Trophoblast cell (in vitro differentiated cells and primary cell): ENCODE data around the gene RBBP7. TPM values are rescaled to one million over a fixed set of nuclear protein-coding genes. Genes with fewer than 3 reads are reported as not detected.
A peak's percentile ranks its signal among the peaks of the same experiment; 100 is the strongest.

Experiments
- DNase-seq, 2 donors: peaks; one replicate each; pipeline ENCODE4 v3.0.0-alpha.2; 2016
- H2AFZ ChIP-seq: 2 replicates; pipeline ENCODE4 v1.6.1; 2013; ENCODE audit warnings: low read length, moderate library complexity, mild to moderate bottlenecking; ENCODE audit not compliant: insufficient read depth, poor library complexity
- H2AK5ac ChIP-seq: 2 replicates; pipeline ENCODE4 v1.6.1; 2013; ENCODE audit warnings: mild to moderate bottlenecking, low read length
- H2BK120ac ChIP-seq: 2 replicates; pipeline ENCODE4 v1.6.1; 2013; ENCODE audit warnings: low read length, mild to moderate bottlenecking, moderate library complexity; ENCODE audit not compliant: insufficient read depth, poor library complexity
- H2BK12ac ChIP-seq: 2 replicates; pipeline ENCODE4 v1.6.1; 2013; ENCODE audit warnings: mild to moderate bottlenecking, low read length, moderate library complexity
- H2BK5ac ChIP-seq: 2 replicates; pipeline ENCODE4 v1.6.1; 2013; ENCODE audit warnings: low read length, low read depth, moderate library complexity, mild to moderate bottlenecking; ENCODE audit not compliant: poor library complexity
- H3K14ac ChIP-seq: 2 replicates; pipeline ENCODE4 v1.6.1; 2013; ENCODE audit warnings: mild to moderate bottlenecking, low read length
- H3K18ac ChIP-seq: 2 replicates; pipeline ENCODE4 v1.6.1; 2013; ENCODE audit warnings: mild to moderate bottlenecking, low read length
- H3K23ac ChIP-seq: 2 replicates; pipeline ENCODE4 v1.6.1; 2013; ENCODE audit warnings: low read length
- H3K27ac ChIP-seq: 2 replicates; pipeline ENCODE4 v1.5.1; 2013; ENCODE audit warnings: low read depth, mild to moderate bottlenecking, inconsistent platforms, low read length, moderate library complexity
- H3K27me3 ChIP-seq: 2 replicates; pipeline ENCODE4 v1.6.1; 2013; ENCODE audit warnings: inconsistent platforms, mild to moderate bottlenecking, low read length, moderate library complexity; ENCODE audit not compliant: insufficient read depth
- H3K36me3 ChIP-seq, 2 experiments: 1 replicate in 1 of 2; 2 replicates in 1 of 2; pipeline ENCODE4 v1.6.1; 2013; ENCODE audit warnings: low read length in 2 of 2, mild to moderate bottlenecking in 2 of 2, moderate library complexity in 1 of 2; ENCODE audit not compliant: insufficient read depth in 2 of 2, control insufficient read depth in 1 of 2
- H3K4ac ChIP-seq: 2 replicates; pipeline ENCODE4 v1.6.1; 2013; ENCODE audit warnings: low read depth, mild to moderate bottlenecking, low read length, moderate library complexity
- H3K4me1 ChIP-seq, 2 experiments: 1 replicate in 1 of 2; 2 replicates in 1 of 2; pipeline ENCODE4 v1.6.1; 2013; ENCODE audit warnings: low read length in 2 of 2, mild to moderate bottlenecking in 2 of 2, moderate library complexity in 1 of 2; ENCODE audit not compliant: insufficient read depth in 2 of 2, control insufficient read depth in 1 of 2
- H3K4me2 ChIP-seq: 2 replicates; pipeline ENCODE4 v1.6.1; 2013; ENCODE audit warnings: inconsistent platforms, mild to moderate bottlenecking, low read length, moderate library complexity
- H3K4me3 ChIP-seq: 2 replicates; pipeline ENCODE4 v1.5.1; 2013; ENCODE audit warnings: mild to moderate bottlenecking, low read depth, low read length, inconsistent platforms
- H3K79me1 ChIP-seq: one replicate; pipeline ENCODE4 v1.6.1; 2013; ENCODE audit warnings: low read length
- H3K79me2 ChIP-seq: 2 replicates; pipeline ENCODE4 v1.6.1; 2013; ENCODE audit warnings: low read length, mild to moderate bottlenecking; ENCODE audit not compliant: control insufficient read depth, insufficient read depth, poor library complexity
- H3K9ac ChIP-seq: 2 replicates; pipeline ENCODE4 v1.6.1; 2013; ENCODE audit warnings: mild to moderate bottlenecking, low read length
- H3K9me3 ChIP-seq: 2 replicates; pipeline ENCODE4 v1.6.1; 2013; ENCODE audit warnings: low read depth, mild to moderate bottlenecking, control low read depth, inconsistent platforms, low read length; ENCODE audit not compliant: insufficient read depth
- H4K12ac ChIP-seq: 2 replicates; pipeline ENCODE4 v1.6.1; 2013; ENCODE audit warnings: low read depth, mild to moderate bottlenecking, low read length, moderate library complexity
- H4K8ac ChIP-seq: 2 replicates; pipeline ENCODE4 v1.6.1; 2013; ENCODE audit warnings: low read depth, mild to moderate bottlenecking, low read length, moderate library complexity
- H4K91ac ChIP-seq: one replicate; pipeline ENCODE4 v1.6.1; 2013; ENCODE audit warnings: low read depth, mild to moderate bottlenecking, low read length, moderate library complexity
- whole genome bisulfite sequencing: extraction: QIAGEN DNeasy Blood & Tissue Kit; methylation state at CpG from one replicate; pipeline ENCODE4 v1.1.7; 2013; ENCODE audit warnings: missing lambda C conversion rate; ENCODE audit not compliant: insufficient read length, insufficient coverage; ENCODE audit errors: extremely low coverage; 5-methylcytosine and 5-hydroxymethylcytosine counted together
- polyA plus RNA-seq: library from polyadenylated mRNA; stranded (reverse); fragments of 200-250 nt; gene quantifications from 2 replicates; pipeline ENCODE4 v1.2.3, GENCODE V29; 2013

RBBP7 gene
- 199 and 211 TPM in 2 replicates for polyA plus RNA-seq

DNA sequence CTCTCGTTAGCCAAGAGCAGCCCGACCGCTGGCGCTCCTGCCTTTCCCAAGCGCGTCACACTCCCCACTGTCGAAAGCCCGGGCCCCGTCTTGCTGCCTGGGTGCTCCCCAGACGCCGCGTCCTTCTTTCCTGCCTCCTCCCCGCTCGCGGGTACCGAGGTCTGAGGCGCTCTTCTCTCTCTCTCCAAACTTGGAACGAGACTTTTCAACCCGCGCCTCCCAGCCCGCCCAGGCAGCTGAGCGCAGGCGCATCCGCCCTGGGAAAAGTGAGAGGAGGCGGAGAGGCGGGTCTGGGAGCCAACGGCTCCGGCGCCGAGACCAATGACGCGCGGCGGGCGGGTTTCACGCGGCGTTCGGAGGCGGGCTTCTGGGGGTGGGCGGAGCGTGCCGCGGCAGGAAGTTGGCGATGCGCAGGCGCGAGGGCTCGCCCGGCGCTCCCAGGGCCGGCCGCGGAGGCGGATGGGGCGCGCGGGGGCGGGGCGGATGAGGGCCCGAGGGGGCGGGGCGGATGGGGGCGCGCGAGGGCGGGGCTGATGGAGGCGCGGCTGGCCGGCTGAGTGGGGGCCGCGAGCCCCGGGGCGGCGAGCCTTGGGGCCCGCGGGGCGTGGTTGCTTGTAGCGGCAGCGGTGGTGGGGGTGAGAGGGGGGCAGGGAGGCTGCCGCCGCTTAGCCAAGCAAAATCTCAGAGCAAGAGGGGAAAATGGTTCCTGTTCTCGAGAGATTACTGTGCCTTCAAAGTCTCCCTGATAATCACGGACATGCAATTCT lies at the start of gene RBBP7:
Gene RBBP7, minus strand, starts transcription at position 268 of the 767 bp plus-strand sequence. CDS start 309 bp downstream, outside the sequence.
- Histone ChIP-seq H3K18ac (peak within 1 kb of the TSS; percentile 99), H3K23ac (no peak within 1 kb of the TSS), H3K79me2 (peaks cover 12% of the 10 kb centered on the region), H4K12ac (peak within 1 kb of the TSS; percentile 98), H3K4ac (peak within 1 kb of the TSS; percentile 99), H3K4me3 (peak within 1 kb of the TSS; percentile 94), H3K79me1 (peaks cover 8% of the 10 kb centered on the region), H3K27me3 (no peaks in the 10 kb centered on the region), H2AFZ (peak within 1 kb of the TSS; percentile 78), H2AK5ac (peak within 1 kb of the TSS; percentile 79), H2BK120ac (peak within 1 kb of the TSS; percentile 97), H3K4me2 (peak within 1 kb of the TSS; percentile 95), H4K91ac (peak within 1 kb of the TSS; percentile 90), H3K9ac (peak within 1 kb of the TSS; percentile 92), H3K14ac (peak within 1 kb of the TSS; percentile 98), H3K9me3 (no peaks in the 10 kb centered on the region), H3K27ac (peak within 1 kb of the TSS; percentile 98), H2BK12ac (peak within 1 kb of the TSS; percentile 40), H4K8ac (peak within 1 kb of the TSS; percentile 99), H2BK5ac (peak within 1 kb of the TSS; percentile 96), H3K36me3 (no peaks in the 10 kb centered on the region), H3K4me1 (peaks cover 0 to 4% of the 10 kb centered on the region in 2 experiments)
- no CpG with 5 or more reads among the region's 84 CpGs for WGBS
- peak; percentile 88 to 94 for DNase-seq

DNA sequence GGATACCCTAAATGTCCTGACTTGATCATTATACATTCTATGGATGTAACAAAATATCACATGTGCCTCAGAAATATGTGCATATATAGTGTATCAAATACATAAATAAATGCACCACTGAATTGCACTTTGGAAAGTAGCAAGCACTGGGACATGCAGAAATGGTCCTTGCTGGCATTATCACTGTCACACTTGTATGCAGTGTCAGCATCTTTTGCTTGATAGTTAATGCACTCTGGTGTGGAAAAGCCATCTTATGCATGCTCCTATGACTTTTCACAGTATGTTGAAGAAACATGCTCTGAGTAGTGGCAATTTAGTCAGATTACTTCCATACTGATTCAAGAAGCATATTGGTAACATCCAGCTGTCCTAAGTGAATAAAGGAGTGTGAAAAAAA lies 48.8 kb upstream of the RBBP7 start:
- DNase-seq = no peak
- no peak overlapping the region for H3K9ac ChIP-seq

DNA sequence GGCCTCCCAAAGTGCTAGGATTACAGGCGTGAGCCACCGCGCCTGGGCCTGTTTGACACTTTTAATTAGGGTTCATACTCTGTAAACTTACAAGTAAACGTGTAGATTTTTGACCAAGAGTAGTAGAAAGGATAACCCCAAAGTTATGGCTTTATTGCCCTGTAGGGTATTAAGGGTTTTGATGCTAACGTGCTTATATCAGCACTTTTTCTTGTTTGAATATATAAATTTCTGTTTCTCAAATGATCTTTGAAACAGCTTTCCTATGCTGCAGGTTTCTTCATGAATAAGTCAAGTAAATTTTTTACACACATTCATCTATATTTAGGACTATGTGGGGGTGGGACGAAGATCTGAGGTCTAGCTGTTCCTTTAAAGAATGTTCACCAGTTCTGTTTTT lies 47.0 kb upstream of the RBBP7 start:
- Histone ChIP-seq H3K36me3 (no peaks in the 10 kb centered on the region), H4K8ac (no peak overlapping the region), H2BK12ac (no peak overlapping the region), H3K23ac (no peak overlapping the region), H3K4me2 (no peak overlapping the region), H3K27me3 (no peaks in the 10 kb centered on the region), H3K4ac (no peak overlapping the region), H3K27ac (no peak overlapping the region), H3K4me3 (no peak overlapping the region), H2BK120ac (no peak overlapping the region), H2AK5ac (no peak overlapping the region), H3K9me3 (no peaks in the 10 kb centered on the region), H3K14ac (no peak overlapping the region), H4K12ac (no peak overlapping the region), H3K4me1 (no peaks in the 10 kb centered on the region), H2BK5ac (no peak overlapping the region), H3K79me2 (no peaks in the 10 kb centered on the region), H2AFZ (no peak overlapping the region), H3K9ac (no peak overlapping the region), H3K79me1 (no peaks in the 10 kb centered on the region), H3K18ac (no peak overlapping the region), H4K91ac (no peak overlapping the region)
- no CpG with 5 or more reads among the region's 6 CpGs for WGBS
- no peak for DNase-seq

More for the DNA sequence above, 48.8 kb upstream of the RBBP7 start:
- no peaks in the 10 kb centered on the region for H3K27me3 ChIP-seq
- H3K79me1 ChIP-seq = no peaks in the 10 kb centered on the region
- H3K9me3 ChIP-seq = no peaks in the 10 kb centered on the region
- no peak overlapping the region for H3K4me2 ChIP-seq
- H3K18ac ChIP-seq = no peak overlapping the region
- H3K14ac ChIP-seq = no peak overlapping the region
- no peak overlapping the region for H3K23ac ChIP-seq
- no peak overlapping the region for H4K12ac ChIP-seq
- H3K36me3 ChIP-seq = no peaks in the 10 kb centered on the region
- H2AFZ ChIP-seq = no peak overlapping the region
- no peaks in the 10 kb centered on the region for H3K79me2 ChIP-seq
- H2BK120ac ChIP-seq = no peak overlapping the region
- no peak overlapping the region for H2BK5ac ChIP-seq
- no peak overlapping the region for H3K4ac ChIP-seq
- no peak overlapping the region for H3K4me3 ChIP-seq
- no peak overlapping the region for H3K27ac ChIP-seq
- no peak overlapping the region for H2AK5ac ChIP-seq
- no peak overlapping the region for H2BK12ac ChIP-seq
- no peaks in the 10 kb centered on the region for H3K4me1 ChIP-seq
- H4K91ac ChIP-seq = no peak overlapping the region
- no peak overlapping the region for H4K8ac ChIP-seq

DNA sequence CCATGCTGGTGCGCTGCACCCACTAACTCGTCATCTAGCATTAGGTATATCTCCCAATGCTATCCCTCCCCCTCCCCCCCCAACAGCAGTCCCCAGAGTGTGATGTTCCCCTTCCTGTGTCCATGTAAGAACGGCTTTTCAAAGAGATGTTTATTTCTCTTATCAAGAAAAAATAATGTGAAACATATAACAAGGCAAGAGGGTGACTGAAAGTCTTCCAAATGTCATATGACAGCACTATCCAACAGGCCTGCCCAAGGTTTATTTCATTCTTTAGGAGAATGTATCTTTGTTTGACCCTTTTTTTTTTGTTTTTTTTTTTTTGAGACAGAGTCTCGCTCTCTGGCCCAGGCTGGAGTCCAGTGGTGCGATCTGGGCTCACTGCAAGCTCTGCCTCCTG lies 46.4 kb upstream of the RBBP7 start:
- WGBS = no CpG with 5 or more reads among the region's 5 CpGs
- Histone ChIP-seq H3K27ac (no peak overlapping the region), H2BK120ac (no peak overlapping the region), H3K14ac (no peak overlapping the region), H4K12ac (no peak overlapping the region), H3K79me2 (no peaks in the 10 kb centered on the region), H3K4me3 (no peak overlapping the region), H4K8ac (no peak overlapping the region), H2BK5ac (no peak overlapping the region), H3K18ac (no peak overlapping the region), H3K36me3 (no peaks in the 10 kb centered on the region), H2AFZ (no peak overlapping the region), H3K4me1 (no peaks in the 10 kb centered on the region), H3K9ac (no peak overlapping the region), H4K91ac (no peak overlapping the region), H3K9me3 (no peaks in the 10 kb centered on the region), H3K23ac (no peak overlapping the region), H2BK12ac (no peak overlapping the region), H2AK5ac (no peak overlapping the region), H3K27me3 (no peaks in the 10 kb centered on the region), H3K79me1 (no peaks in the 10 kb centered on the region), H3K4me2 (no peak overlapping the region), H3K4ac (no peak overlapping the region)
- DNase-seq = no peak
